PC-9 (cell line): ENCODE measurements around the gene PRAMEF20. TPM values are rescaled to one million over a fixed set of nuclear protein-coding genes. Genes with fewer than 3 reads are reported as not detected.

Experiments
- BruUV-seq: library from RNA; stranded (reverse); fragments of 400-500 nt; replicated peaks from 2 replicates; lab custom pipeline; 2021; lab: Mats Ljungman, UMichigan
- CTCF ChIA-PET: fragments of 300-600 bp; sonication (Branson Sonifier 250); formaldehyde crosslinking; loops from one replicate; lab custom pipeline; 2022; ENCODE audit warnings: antibody characterized with exemption; lab: Charles Lee
- POLR2A ChIA-PET: fragments of 300-600 bp; sonication (Branson Sonifier 250); formaldehyde crosslinking; loops from one replicate; lab custom pipeline; 2022; ENCODE audit warnings: antibody characterized with exemption; ENCODE audit not compliant: unreplicated experiment; lab: Charles Lee
- DNase-seq, 2 experiments: peaks; one replicate each; pipeline versions ENCODE4 v3.0.0 to v3.0.0-alpha.2; 2015 to 2022; ENCODE audit warnings: mixed read lengths in 1 of 2
- H2AFZ ChIP-seq: fragments of 200-600 bp; sonication (generic); 2 replicates; pipeline ENCODE4 v1.8.1; 2017; ENCODE audit warnings: antibody characterized with exemption
- H3F3A ChIP-seq: fragments of 200-600 bp; sonication (generic); 2 replicates; pipeline ENCODE4 v1.8.1; 2017; ENCODE audit warnings: antibody characterized with exemption, mild to moderate bottlenecking, low read depth; ENCODE audit not compliant: insufficient read depth
- H3K27ac ChIP-seq: fragments of 200-600 bp; sonication (generic); 2 replicates; pipeline ENCODE4 v1.6.1; 2016; ENCODE audit warnings: mixed run types
- H3K27me3 ChIP-seq: fragments of 200-600 bp; sonication (generic); 2 replicates; pipeline ENCODE4 v1.6.1; 2016; ENCODE audit warnings: low read depth, mixed run types; ENCODE audit not compliant: insufficient read depth
- H3K36me3 ChIP-seq: fragments of 200-600 bp; sonication (generic); 2 replicates; pipeline ENCODE4 v1.6.1; 2016; ENCODE audit warnings: low read depth, mixed run types
- H3K4me1 ChIP-seq: fragments of 200-600 bp; sonication (generic); replicated peaks from 2 replicates; pipeline ENCODE4 v1.6.1; 2016; ENCODE audit warnings: mixed run types; ENCODE audit not compliant: insufficient read depth
- H3K4me2 ChIP-seq: fragments of 200-600 bp; sonication (generic); 2 replicates; pipeline ENCODE4 v1.6.1; 2017; ENCODE audit warnings: mixed run types
- H3K4me3 ChIP-seq: fragments of 200-600 bp; sonication (generic); 2 replicates; pipeline ENCODE4 v1.6.1; 2016; ENCODE audit warnings: mixed run types
- H3K79me2 ChIP-seq: fragments of 200-600 bp; sonication (generic); 2 replicates; pipeline ENCODE4 v1.6.1; 2017; ENCODE audit warnings: low read depth, mixed run types
- H3K9me2 ChIP-seq: fragments of 200-600 bp; sonication (generic); 2 replicates; pipeline ENCODE4 v1.8.1; 2017; ENCODE audit warnings: mild to moderate bottlenecking; ENCODE audit not compliant: insufficient read depth
- H3K9me3 ChIP-seq: fragments of 200-600 bp; sonication (generic); 2 replicates; pipeline ENCODE4 v1.8.1; 2016; ENCODE audit warnings: low read depth; ENCODE audit not compliant: insufficient read depth
- H4K20me1 ChIP-seq: fragments of 200-600 bp; sonication (generic); 2 replicates; pipeline ENCODE4 v1.8.1; 2017; ENCODE audit not compliant: insufficient read depth
- EZH2 ChIP-seq: fragments of 200-600 bp; sonication (generic); IDR thresholded peaks from 2 replicates; pipeline ENCODE4 v1.8.0; 2017; ENCODE audit warnings: antibody characterized with exemption, low read depth
- intact Hi-C: fragments of 100-400 bp; cut with micrococcal nuclease; formaldehyde crosslinking; loops from one replicate; pipeline ENCODE4 v1.10.0; 2022; ENCODE audit not compliant: unreplicated experiment
- total RNA-seq: library from RNA; stranded (reverse); gene quantifications from 2 replicates; pipeline ENCODE4 v1.2.3, GENCODE V29; 2021
- TF ChIP-seq, protein P1 (sequence below): fragments of 200-600 bp; sonication (generic); conservative IDR thresholded peaks from 2 replicates; pipeline ENCODE4 v1.6.1; 2017; ENCODE audit warnings: mixed run types, antibody characterized with exemption, mild to moderate bottlenecking, moderate library complexity

PRAMEF20 gene
- total RNA-seq, 1 experiment from 2014 or later = not detected

DNA sequence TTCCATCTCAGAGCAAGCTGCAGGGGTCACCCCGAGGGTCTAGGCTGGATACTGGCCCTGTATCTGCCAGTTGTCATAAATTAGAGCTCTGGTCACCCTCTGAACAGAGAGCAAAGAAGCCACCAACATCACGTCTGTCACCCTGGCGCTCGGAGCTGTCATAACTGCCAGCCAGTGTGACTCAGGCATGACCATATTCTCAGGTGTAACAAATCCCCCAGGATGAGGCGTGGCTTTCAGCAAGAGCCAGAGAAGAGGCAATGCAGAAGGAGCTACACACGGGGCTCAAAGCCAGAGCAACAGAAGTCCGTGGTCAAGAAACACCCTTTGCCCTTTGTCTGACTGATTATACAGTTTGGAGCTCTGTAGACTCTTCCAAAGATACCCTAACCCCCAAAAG is 40.0 kb downstream of the PRAMEF20 start:
- Histone ChIP-seq H3K27ac (no peak overlapping the region), H3K27me3 (peaks cover 6% of the 10 kb centered on the region; the same call in 1 of the 2 replicates), H3K9me3 (no peaks in the 10 kb centered on the region), H3K4me2 (no peak overlapping the region), H3K79me2 (no peaks in the 10 kb centered on the region), H3K4me3 (no peak overlapping the region), H3K4me1 (no peaks in the 10 kb centered on the region), H3F3A (no peaks in the 10 kb centered on the region), H4K20me1 (no peaks in the 10 kb centered on the region), H2AFZ (no peak overlapping the region), H3K36me3 (no peaks in the 10 kb centered on the region), H3K9me2 (no peaks in the 10 kb centered on the region)
- BruUV-seq = no TSS peak
- intact Hi-C loops = no loop called here
- POLR2A ChIA-PET = no interaction called here
- CTCF ChIA-PET = no interaction called here
- TF ChIP-seq, protein P1, sequence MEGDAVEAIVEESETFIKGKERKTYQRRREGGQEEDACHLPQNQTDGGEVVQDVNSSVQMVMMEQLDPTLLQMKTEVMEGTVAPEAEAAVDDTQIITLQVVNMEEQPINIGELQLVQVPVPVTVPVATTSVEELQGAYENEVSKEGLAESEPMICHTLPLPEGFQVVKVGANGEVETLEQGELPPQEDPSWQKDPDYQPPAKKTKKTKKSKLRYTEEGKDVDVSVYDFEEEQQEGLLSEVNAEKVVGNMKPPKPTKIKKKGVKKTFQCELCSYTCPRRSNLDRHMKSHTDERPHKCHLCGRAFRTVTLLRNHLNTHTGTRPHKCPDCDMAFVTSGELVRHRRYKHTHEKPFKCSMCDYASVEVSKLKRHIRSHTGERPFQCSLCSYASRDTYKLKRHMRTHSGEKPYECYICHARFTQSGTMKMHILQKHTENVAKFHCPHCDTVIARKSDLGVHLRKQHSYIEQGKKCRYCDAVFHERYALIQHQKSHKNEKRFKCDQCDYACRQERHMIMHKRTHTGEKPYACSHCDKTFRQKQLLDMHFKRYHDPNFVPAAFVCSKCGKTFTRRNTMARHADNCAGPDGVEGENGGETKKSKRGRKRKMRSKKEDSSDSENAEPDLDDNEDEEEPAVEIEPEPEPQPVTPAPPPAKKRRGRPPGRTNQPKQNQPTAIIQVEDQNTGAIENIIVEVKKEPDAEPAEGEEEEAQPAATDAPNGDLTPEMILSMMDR = no peak
- no peak for TF ChIP-seq EZH2
- DNase-seq = no peak

DNA sequence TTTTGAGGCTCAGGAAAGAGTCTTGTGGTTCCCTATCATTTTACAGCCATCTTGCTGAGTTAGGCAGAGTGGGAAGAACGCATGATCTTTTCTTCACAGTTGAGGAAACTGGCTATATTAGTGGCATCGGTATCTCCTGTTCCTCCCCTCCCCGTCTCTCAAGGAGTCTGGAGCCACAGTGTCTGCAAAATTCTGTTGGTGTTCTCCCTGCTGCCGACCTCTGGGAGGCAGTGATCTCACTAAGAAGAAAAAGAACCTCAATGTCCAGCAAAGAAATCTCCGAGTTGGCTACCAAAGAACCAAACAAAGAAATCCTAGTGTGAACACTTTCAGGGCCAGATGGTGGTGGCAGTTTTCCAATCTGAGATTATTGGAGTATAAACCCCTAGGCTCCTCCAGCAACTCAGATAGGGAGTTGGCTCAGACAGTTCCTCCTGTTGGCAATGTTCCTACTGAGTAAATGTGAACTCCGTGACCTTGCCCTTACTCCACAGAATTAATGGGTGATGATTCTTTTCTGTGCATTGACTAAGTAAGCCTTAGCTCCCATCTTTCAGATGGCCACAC is 41.2 kb downstream of the PRAMEF20 start:
- H3K4me3 ChIP-seq = no peak overlapping the region
- no peak overlapping the region for H3K4me2 ChIP-seq
- BruUV-seq = no TSS peak
- intact Hi-C loops = no loop called here
- POLR2A ChIA-PET = no interaction called here
- DNase-seq = no peak
- TF ChIP-seq, protein P1 = no peak
- no peak for TF ChIP-seq EZH2
- H3K36me3 ChIP-seq = no peaks in the 10 kb centered on the region
- no peaks in the 10 kb centered on the region for H3K79me2 ChIP-seq
- H3K27ac ChIP-seq = no peak overlapping the region
- H3K27me3 ChIP-seq = peaks cover 11% of the 10 kb centered on the region; the same call in 1 of the 2 replicates
- H3K9me2 ChIP-seq = no peaks in the 10 kb centered on the region
- H2AFZ ChIP-seq = no peak overlapping the region
- no peaks in the 10 kb centered on the region for H3K4me1 ChIP-seq
- H3K9me3 ChIP-seq = no peaks in the 10 kb centered on the region
- CTCF ChIA-PET = no interaction called here
- no peaks in the 10 kb centered on the region for H3F3A ChIP-seq
- no peaks in the 10 kb centered on the region for H4K20me1 ChIP-seq

DNA sequence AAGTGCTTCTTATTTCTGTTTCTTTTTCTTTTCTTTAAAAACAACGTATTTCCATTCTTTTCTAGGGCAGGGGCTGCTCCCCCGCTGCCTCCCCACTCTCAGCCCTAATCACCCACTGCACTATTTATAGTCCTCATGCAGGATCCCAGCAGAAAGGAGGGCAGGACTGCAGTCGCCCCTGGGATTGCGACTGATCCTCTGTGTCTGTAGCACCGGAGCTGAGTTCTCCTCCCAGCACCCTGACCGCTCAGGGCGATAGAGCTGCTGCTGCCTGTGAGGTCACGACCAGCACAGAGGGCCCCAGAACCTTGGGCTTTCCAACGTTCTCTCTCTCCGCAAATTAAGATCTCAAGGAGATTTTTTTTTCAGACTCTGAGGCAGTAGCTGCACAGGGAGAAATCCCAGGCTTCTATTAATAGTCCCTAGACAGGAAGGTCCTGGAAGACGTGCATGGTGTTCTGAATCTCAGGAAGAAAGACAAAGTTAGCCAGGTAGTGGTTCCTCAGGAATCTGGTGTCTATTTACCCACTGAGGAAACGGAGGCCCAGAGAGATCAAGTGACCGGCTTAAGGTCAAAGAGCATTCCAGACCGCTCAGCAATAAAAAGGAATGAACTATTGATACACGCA is 46.8 kb downstream of the PRAMEF20 start:
- CTCF ChIA-PET = no interaction called here
- H3K9me3 ChIP-seq = no peaks in the 10 kb centered on the region
- H3K27ac ChIP-seq = no peak overlapping the region
- no peak overlapping the region for H3K4me2 ChIP-seq
- DNase-seq = no peak
- TF ChIP-seq, protein P1 = no peak
- TF ChIP-seq EZH2 = no peak
- no peaks in the 10 kb centered on the region for H3K36me3 ChIP-seq
- no peak overlapping the region for H3K4me3 ChIP-seq
- H3K9me2 ChIP-seq = no peaks in the 10 kb centered on the region
- intact Hi-C loops = no loop called here
- H3K4me1 ChIP-seq = no peaks in the 10 kb centered on the region
- no TSS peak for BruUV-seq
- no peaks in the 10 kb centered on the region for H3K79me2 ChIP-seq
- H4K20me1 ChIP-seq = no peaks in the 10 kb centered on the region
- POLR2A ChIA-PET = no interaction called here
- no peak overlapping the region for H2AFZ ChIP-seq
- H3F3A ChIP-seq = no peaks in the 10 kb centered on the region
- H3K27me3 ChIP-seq = peaks cover 14% of the 10 kb centered on the region
